H9 (cell line): ENCODE data around the gene ZNF503. TPM values are rescaled to one million over a fixed set of nuclear protein-coding genes. Genes with fewer than 3 reads are reported as not detected.
A peak's percentile ranks its signal among the peaks of the same experiment; 100 is the strongest.

Source experiments
- DNase-seq: peaks from one replicate; pipeline ENCODE4 v3.0.0-alpha.2; 2017
- H2AFZ ChIP-seq: one replicate; pipeline ENCODE4 v1.6.1; 2013; ENCODE audit warnings: mild to moderate bottlenecking, low read length, control low read depth, moderate library complexity
- H2AK5ac ChIP-seq: 2 replicates; pipeline ENCODE4 v1.6.1; 2013; ENCODE audit warnings: low read length, control low read depth, mixed read lengths; ENCODE audit not compliant: insufficient read length
- H2BK120ac ChIP-seq: one replicate; pipeline ENCODE4 v1.6.1; 2013; ENCODE audit warnings: low read depth, mild to moderate bottlenecking, low read length, control low read depth, inconsistent platforms; ENCODE audit not compliant: poor library complexity, severe bottlenecking
- H2BK12ac ChIP-seq: 2 replicates; pipeline ENCODE4 v1.6.1; 2013; ENCODE audit warnings: low read length, control low read depth, mixed read lengths, low read depth; ENCODE audit not compliant: insufficient read length
- H2BK15ac ChIP-seq: 2 replicates; pipeline ENCODE4 v1.6.1; 2013; ENCODE audit warnings: low read depth, low read length, control low read depth
- H2BK20ac ChIP-seq: one replicate; pipeline ENCODE4 v1.6.1; 2013; ENCODE audit warnings: low read depth, mild to moderate bottlenecking, low read length, control low read depth, inconsistent platforms; ENCODE audit not compliant: poor library complexity, severe bottlenecking
- H2BK5ac ChIP-seq: 2 replicates; pipeline ENCODE4 v1.6.1; 2013; ENCODE audit warnings: low read length, control low read depth, mixed read lengths; ENCODE audit not compliant: insufficient read length
- H3K14ac ChIP-seq: 2 replicates; pipeline ENCODE4 v1.6.1; 2013; ENCODE audit warnings: low read length, control low read depth; ENCODE audit not compliant: insufficient read depth
- H3K18ac ChIP-seq: 2 replicates; pipeline ENCODE4 v1.6.1; 2013; ENCODE audit warnings: low read depth, mild to moderate bottlenecking, mixed read lengths, low read length, control low read depth; ENCODE audit not compliant: insufficient read length
- H3K23ac ChIP-seq: 2 replicates; pipeline ENCODE4 v1.6.1; 2013; ENCODE audit warnings: low read length, control low read depth, mixed read lengths, low read depth; ENCODE audit not compliant: insufficient read length
- H3K23me2 ChIP-seq: 2 replicates; pipeline ENCODE4 v1.6.1; 2013; ENCODE audit warnings: low read depth, mild to moderate bottlenecking, mixed read lengths, low read length, control low read depth; ENCODE audit not compliant: insufficient read length, poor library complexity, severe bottlenecking
- H3K27ac ChIP-seq: 2 replicates; pipeline ENCODE4 v1.5.1; 2013; ENCODE audit warnings: low read length, control low read depth, mixed read lengths, low read depth; ENCODE audit not compliant: insufficient read length
- H3K27me3 ChIP-seq: 2 replicates; pipeline ENCODE4 v1.6.1; 2013; ENCODE audit warnings: low read length, control low read depth, inconsistent platforms; ENCODE audit not compliant: insufficient read depth
- H3K4ac ChIP-seq: 2 replicates; pipeline ENCODE4 v1.6.1; 2013; ENCODE audit warnings: low read depth, mild to moderate bottlenecking, control low read depth, inconsistent platforms, low read length, moderate library complexity
- H3K4me1 ChIP-seq: 2 replicates; pipeline ENCODE4 v1.6.1; 2013; ENCODE audit warnings: low read length, control low read depth, inconsistent platforms; ENCODE audit not compliant: insufficient read depth
- H3K4me2 ChIP-seq: 2 replicates; pipeline ENCODE4 v1.6.1; 2013; ENCODE audit warnings: low read length, control low read depth, mixed read lengths; ENCODE audit not compliant: insufficient read length, insufficient read depth
- H3K56ac ChIP-seq: 2 replicates; pipeline ENCODE4 v1.6.1; 2013; ENCODE audit warnings: low read depth, mild to moderate bottlenecking, mixed read lengths, low read length, control low read depth; ENCODE audit not compliant: insufficient read length
- H3K79me1 ChIP-seq: 2 replicates; pipeline ENCODE4 v1.6.1; 2013; ENCODE audit warnings: low read depth, mild to moderate bottlenecking, moderate library complexity, low read length, control low read depth, inconsistent platforms; ENCODE audit not compliant: insufficient read depth, poor library complexity, severe bottlenecking
- H3K79me2 ChIP-seq: 2 replicates; pipeline ENCODE4 v1.6.1; 2013; ENCODE audit warnings: low read length, control low read depth, inconsistent platforms; ENCODE audit not compliant: insufficient read depth
- H3K9ac ChIP-seq: 2 replicates; pipeline ENCODE4 v1.6.1; 2013; ENCODE audit warnings: low read length, control low read depth, mixed read lengths; ENCODE audit not compliant: insufficient read length; ENCODE audit errors: extremely low read depth
- H3K9me3 ChIP-seq: one replicate; pipeline ENCODE4 v1.6.1; 2013; ENCODE audit warnings: low read depth, low read length, inconsistent platforms; ENCODE audit not compliant: control insufficient read depth
- H3T11ph ChIP-seq: one replicate; pipeline ENCODE4 v1.6.1; 2013; ENCODE audit warnings: mild to moderate bottlenecking, low read length, control low read depth, inconsistent platforms
- H4K20me1 ChIP-seq: one replicate; pipeline ENCODE4 v1.6.1; 2013; ENCODE audit not compliant: control insufficient read depth, insufficient read length, insufficient read depth
- H4K5ac ChIP-seq: 2 replicates; pipeline ENCODE4 v1.6.1; 2013; ENCODE audit warnings: low read depth, mild to moderate bottlenecking, mixed read lengths, low read length, control low read depth; ENCODE audit not compliant: insufficient read length
- H4K8ac ChIP-seq: replicated peaks from 2 replicates; pipeline ENCODE4 v1.6.1; 2013; ENCODE audit warnings: low read length, control low read depth, mixed read lengths, low read depth; ENCODE audit not compliant: insufficient read length
- H4K91ac ChIP-seq: 2 replicates; pipeline ENCODE4 v1.6.1; 2013; ENCODE audit warnings: low read depth, mild to moderate bottlenecking, moderate library complexity, mixed read lengths, low read length, control low read depth; ENCODE audit not compliant: insufficient read length
- H3K27ac Mint-ChIP-seq, 3 experiments: 2 replicates in 2 of 3; 3 replicates in 1 of 3; pipeline ENCODE4 v1.8.0; 2020 to 2021; ENCODE audit warnings: mixed read lengths in 3 of 3, mild to moderate bottlenecking in 1 of 3, moderate library complexity in 1 of 3
- H3K27me3 Mint-ChIP-seq: 2 replicates; pipeline ENCODE4 v1.8.0; 2021; ENCODE audit warnings: low read depth, mild to moderate bottlenecking, moderate library complexity, mixed read lengths
- H3K36me3 Mint-ChIP-seq, 3 experiments: 2 replicates in 2 of 3; 3 replicates in 1 of 3; pipeline ENCODE4 v1.8.0; 2020 to 2021; ENCODE audit warnings: low read depth in 3 of 3, mixed read lengths in 3 of 3; ENCODE audit not compliant: insufficient read depth in 1 of 3
- H3K4me1 Mint-ChIP-seq, 2 experiments: 2 replicates each; pipeline ENCODE4 v1.8.0; 2020; ENCODE audit warnings: mixed read lengths in 2 of 2
- H3K4me3 Mint-ChIP-seq, 2 experiments: 2 replicates in 1 of 2; 3 replicates in 1 of 2; pipeline ENCODE4 v1.8.0; 2020 to 2021; ENCODE audit warnings: mild to moderate bottlenecking in 2 of 2, mixed read lengths in 2 of 2, moderate library complexity in 1 of 2
- H3K9me3 Mint-ChIP-seq, 2 experiments: 2 replicates in 1 of 2; 3 replicates in 1 of 2; pipeline ENCODE4 v1.8.0; 2020; ENCODE audit warnings: mild to moderate bottlenecking in 2 of 2, mixed read lengths in 2 of 2, moderate library complexity in 1 of 2
- WGBS: extraction: QIAGEN DNeasy Blood & Tissue Kit; methylation state at CpG from one replicate; pipeline ENCODE4 v1.1.7; 2013; ENCODE audit warnings: missing lambda C conversion rate, low lambda C conversion rate, mixed read lengths; ENCODE audit not compliant: insufficient read length; ENCODE audit errors: extremely low coverage; 5-methylcytosine and 5-hydroxymethylcytosine counted together
- total RNA-seq: library from RNA; stranded (reverse); gene quantifications from 2 replicates; pipeline ENCODE4 v1.2.1, GENCODE V29; 2021
- TF ChIP-seq, protein P1 (sequence below): fragments of 200-600 bp; sonication (generic); conservative IDR thresholded peaks from 3 replicates; pipeline ENCODE4 v1.8.0; 2021; ENCODE audit warnings: antibody characterized with exemption, mild to moderate bottlenecking

The ZNF503 gene
- total RNA-seq, 1 experiment from 2014 or later = 0.09 TPM

DNA sequence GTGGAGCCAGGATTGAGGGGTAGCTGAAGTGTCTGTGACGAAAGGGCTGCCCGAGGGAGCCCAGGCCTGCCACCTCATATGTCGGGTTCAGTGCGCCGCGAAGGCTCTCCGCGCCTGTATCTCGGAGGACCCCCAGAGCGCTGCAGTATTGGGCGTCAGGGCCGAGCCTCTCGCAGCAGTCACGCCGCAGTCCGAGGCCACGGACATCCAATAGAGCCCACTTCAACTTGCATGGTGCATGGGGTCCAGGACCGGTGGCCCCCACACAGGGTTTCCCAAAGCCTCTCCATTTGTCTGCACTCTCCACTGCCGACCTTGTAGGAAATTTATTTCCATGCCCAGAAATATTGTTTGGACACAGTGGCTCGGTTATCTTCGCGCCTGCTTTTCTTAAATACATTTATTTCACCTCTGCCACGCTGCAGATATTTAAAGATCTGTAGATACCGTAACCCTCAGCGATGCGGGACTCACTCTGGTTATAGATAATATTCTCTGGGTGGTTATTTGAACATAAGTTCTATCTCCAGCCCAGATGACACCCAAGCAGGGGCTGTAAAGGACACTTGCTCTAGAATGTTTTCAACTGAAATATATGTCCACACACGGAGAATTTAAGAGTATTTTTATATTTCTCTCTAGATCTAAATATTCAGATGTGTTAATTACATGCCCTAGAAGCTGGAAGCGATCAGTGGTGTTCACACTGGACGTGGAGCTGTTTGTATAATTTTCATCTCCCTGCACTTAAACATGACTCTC, 5.1 kb upstream of the ZNF503 start:
- H4K91ac ChIP-seq = no peak overlapping the region
- no peaks in the 10 kb centered on the region for H3K79me2 ChIP-seq
- no peak overlapping the region for H3K4ac ChIP-seq
- H3K18ac ChIP-seq = no peak overlapping the region
- H4K8ac ChIP-seq = no peak overlapping the region
- Mint-ChIP-seq H3K9me3 (peaks cover 0 to 2% of the 10 kb centered on the region in 2 experiments; a peak in 3 of 5 replicates), H3K4me1 (peaks cover 38 to 47% of the 10 kb centered on the region in 2 experiments), H3K36me3 (no peaks in the 10 kb centered on the region; a peak in 1 of 7 replicates), H3K27me3 (peaks cover 98% of the 10 kb centered on the region), H3K27ac (no peak overlapping the region), H3K4me3 (peak overlapping the region in 1 of 2 experiments; percentile 76; a peak in 4 of 5 replicates)
- peaks cover 3% of the 10 kb centered on the region for H4K20me1 ChIP-seq
- H2BK120ac ChIP-seq = no peak overlapping the region
- no peak overlapping the region for H2AK5ac ChIP-seq
- WGBS = no CpG with 5 or more reads among the region's 29 CpGs
- no peak overlapping the region for H2AFZ ChIP-seq
- no peaks in the 10 kb centered on the region for H3K9me3 ChIP-seq
- no peak overlapping the region for H3K27ac ChIP-seq
- peaks cover 37% of the 10 kb centered on the region for H3K23me2 ChIP-seq
- no peak overlapping the region for H2BK12ac ChIP-seq
- no peak overlapping the region; the same call in 1 of the 2 replicates for H3K14ac ChIP-seq
- no peaks in the 10 kb centered on the region for H3K4me1 ChIP-seq
- H2BK20ac ChIP-seq = no peak overlapping the region
- no peaks in the 10 kb centered on the region for H3K79me1 ChIP-seq
- no peak overlapping the region for H3K56ac ChIP-seq
- TF ChIP-seq, protein P1, sequence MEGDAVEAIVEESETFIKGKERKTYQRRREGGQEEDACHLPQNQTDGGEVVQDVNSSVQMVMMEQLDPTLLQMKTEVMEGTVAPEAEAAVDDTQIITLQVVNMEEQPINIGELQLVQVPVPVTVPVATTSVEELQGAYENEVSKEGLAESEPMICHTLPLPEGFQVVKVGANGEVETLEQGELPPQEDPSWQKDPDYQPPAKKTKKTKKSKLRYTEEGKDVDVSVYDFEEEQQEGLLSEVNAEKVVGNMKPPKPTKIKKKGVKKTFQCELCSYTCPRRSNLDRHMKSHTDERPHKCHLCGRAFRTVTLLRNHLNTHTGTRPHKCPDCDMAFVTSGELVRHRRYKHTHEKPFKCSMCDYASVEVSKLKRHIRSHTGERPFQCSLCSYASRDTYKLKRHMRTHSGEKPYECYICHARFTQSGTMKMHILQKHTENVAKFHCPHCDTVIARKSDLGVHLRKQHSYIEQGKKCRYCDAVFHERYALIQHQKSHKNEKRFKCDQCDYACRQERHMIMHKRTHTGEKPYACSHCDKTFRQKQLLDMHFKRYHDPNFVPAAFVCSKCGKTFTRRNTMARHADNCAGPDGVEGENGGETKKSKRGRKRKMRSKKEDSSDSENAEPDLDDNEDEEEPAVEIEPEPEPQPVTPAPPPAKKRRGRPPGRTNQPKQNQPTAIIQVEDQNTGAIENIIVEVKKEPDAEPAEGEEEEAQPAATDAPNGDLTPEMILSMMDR = no peak
- H2BK15ac ChIP-seq = no peak overlapping the region
- peak; percentile 38 for DNase-seq
- H4K5ac ChIP-seq = no peak overlapping the region
- peak overlapping the region; percentile 42 for H3K4me2 ChIP-seq
- no peak overlapping the region for H3K23ac ChIP-seq
- no peak overlapping the region for H3K9ac ChIP-seq
- H2BK5ac ChIP-seq = no peak overlapping the region
- peaks cover 78% of the 10 kb centered on the region for H3K27me3 ChIP-seq
- no peak overlapping the region for H3T11ph ChIP-seq
